HG03521 (cell line): ENCODE data around the gene WHAMM.

Source experiments
- ATAC-seq: cut with Tn5 transposase; IDR thresholded peaks from one replicate; pipeline ENCODE4 v1.9.1; 2021; ENCODE audit warnings: mild to moderate bottlenecking, moderate library complexity; ENCODE audit not compliant: unreplicated experiment

The WHAMM gene

GRCh38 chr15:82835391-82835917, 26.0 kb downstream of the WHAMM start:
- no peak for ATAC-seq

- no peak for ATAC-seq
Observed at GRCh38 chr15:82838096-82838735, 28.8 kb downstream of the WHAMM start.

- ATAC-seq, result no peak
Observed at GRCh38 chr15:82839136-82839535, 29.7 kb downstream of the WHAMM start.

- no peak for ATAC-seq
Observed at GRCh38 chr15:82840166-82840565, 30.7 kb downstream of the WHAMM start.

GRCh38 chr15:82843566-82843965, 34.1 kb downstream of the WHAMM start:
- ATAC-seq, result no peak

GRCh38 chr15:82845686-82846085, 36.3 kb downstream of the WHAMM start:
- ATAC-seq, result no peak

- ATAC-seq, result no peak
Observed at GRCh38 chr15:82846621-82847020, 37.2 kb downstream of the WHAMM start.

GRCh38 chr15:82847703-82848102, 38.3 kb downstream of the WHAMM start:
- ATAC-seq, result no peak

GRCh38 chr15:82848241-82848993, 39.0 kb downstream of the WHAMM start:
- no peak for ATAC-seq

- no peak for ATAC-seq
Observed at GRCh38 chr15:82849556-82850512, 40.4 kb downstream of the WHAMM start.

GRCh38 chr15:82850731-82851130, 41.3 kb downstream of the WHAMM start:
- no peak for ATAC-seq

- ATAC-seq, result no peak
Observed at GRCh38 chr15:82851306-82851850, 42.0 kb downstream of the WHAMM start.

- ATAC-seq, result no peak
Observed at GRCh38 chr15:82851981-82852511, 42.6 kb downstream of the WHAMM start.

- no peak for ATAC-seq
Observed at GRCh38 chr15:82852941-82853561, 43.6 kb downstream of the WHAMM start.

- no peak for ATAC-seq
Observed at GRCh38 chr15:82854554-82854953, 45.1 kb downstream of the WHAMM start.

GRCh38 chr15:82855286-82856100, 46.1 kb downstream of the WHAMM start:
- no peak for ATAC-seq

GRCh38 chr15:82856397-82857170, 47.2 kb downstream of the WHAMM start:
- ATAC-seq, result no peak

- no peak for ATAC-seq
Observed at GRCh38 chr15:82858932-82859331, 49.5 kb downstream of the WHAMM start.

- no peak for ATAC-seq
Observed at GRCh38 chr15:82862886-82863285, 53.5 kb downstream of the WHAMM start.
